Suprapubic skin (tissue), 3 donors: ENCODE data around the gene TTC23.

Experiments
- CTCF ChIP-seq, 2 donors: fragments of 200-600 bp in 1 of 2; fragments of 450-650 bp in 1 of 2; sonication (generic) in 1 of 2; IDR thresholded peaks; one replicate each; pipeline ENCODE4 v1.5.1; 2016 to 2019; ENCODE audit warnings: antibody characterized with exemption in 2 of 2, mild to moderate bottlenecking in 1 of 2, moderate library complexity in 1 of 2
- EP300 ChIP-seq: sonication (generic); formaldehyde crosslinking; IDR thresholded peaks from one replicate; pipeline ENCODE4 v1.6.1; 2017; ENCODE audit warnings: antibody characterized with exemption

- no peak for TF ChIP-seq EP300
- no peak for TF ChIP-seq CTCF (IDR thresholded peaks at IDR 0.05)
These were observed 140.4 kb downstream of the TTC23 start for GRCh38 chr15:99108993-99109392.
